ENCODE results near the gene THOC6. TPM values are rescaled to one million over a fixed set of nuclear protein-coding genes. Genes with fewer than 3 reads are reported as not detected.
A peak's percentile ranks its signal among the peaks of the same experiment; 100 is the strongest.

The THOC6 gene
- total RNA-seq, 4 donors from 2014 or later: 15.7 to 33.9 (median 26.7) TPM

GRCh38 chr16:3014971-3015370, 8.9 kb upstream of the THOC6 start:
- TF ChIP-seq CTCF (IDR thresholded peaks at IDR 0.05): no peak
- ATAC-seq (ENCODE audit: low FRiP score) (no peak), DNase-seq (ENCODE audit: low spot score) (no peak)

- DNase-seq (ENCODE audit: low spot score) (no peak), ATAC-seq (ENCODE audit: low FRiP score) (no peak)
- no peak for TF ChIP-seq CTCF (IDR thresholded peaks at IDR 0.05)
Observed at GRCh38 chr16:3015865-3016521, 7.8 kb upstream of the THOC6 start.

GRCh38 chr16:3017344-3017743, 6.5 kb upstream of the THOC6 start:
- ATAC-seq (ENCODE audit: low FRiP score) (no peak), DNase-seq (ENCODE audit: low spot score) (no peak)
- TF ChIP-seq CTCF (IDR thresholded peaks at IDR 0.05): no peak

- no peak for TF ChIP-seq CTCF (IDR thresholded peaks at IDR 0.05)
- DNase-seq (ENCODE audit: low spot score) (no peak), ATAC-seq (ENCODE audit: low FRiP score) (no peak)
Observed at GRCh38 chr16:3017794-3018506, 5.9 kb upstream of the THOC6 start, which contains the start of gene CLDN6. CLDN6 (minus strand) TSS chr16:3018183; CDS start chr16:3016021, 2,162 bp downstream.

GRCh38 chr16:3019594-3020246, 4.1 kb upstream of the THOC6 start:
- TF ChIP-seq CTCF (IDR thresholded peaks at IDR 0.05): no peak
- DNase-seq (ENCODE audit: low spot score): no peak
- no peak for ATAC-seq (ENCODE audit: low FRiP score)

GRCh38 chr16:3020247-3020603, 3.6 kb upstream of the THOC6 start, which contains the start of gene TNFRSF12A:
TNFRSF12A (plus strand) TSS chr16:3020368; CDS start chr16:3020398, 30 bp downstream.
- DNase-seq (ENCODE audit: low spot score) (peak; percentile 44), ATAC-seq (ENCODE audit: low FRiP score) (peak; percentile 15)
- TF ChIP-seq CTCF (IDR thresholded peaks at IDR 0.05): no peak
